GM18870 (cell line): ENCODE data around the gene DERL3.

ENCODE experiments used
- ATAC-seq: cut with Tn5 transposase; IDR thresholded peaks from one replicate; pipeline ENCODE4 v1.9.1; 2021; ENCODE audit warnings: moderate library complexity; ENCODE audit not compliant: unreplicated experiment

The DERL3 gene

DNA sequence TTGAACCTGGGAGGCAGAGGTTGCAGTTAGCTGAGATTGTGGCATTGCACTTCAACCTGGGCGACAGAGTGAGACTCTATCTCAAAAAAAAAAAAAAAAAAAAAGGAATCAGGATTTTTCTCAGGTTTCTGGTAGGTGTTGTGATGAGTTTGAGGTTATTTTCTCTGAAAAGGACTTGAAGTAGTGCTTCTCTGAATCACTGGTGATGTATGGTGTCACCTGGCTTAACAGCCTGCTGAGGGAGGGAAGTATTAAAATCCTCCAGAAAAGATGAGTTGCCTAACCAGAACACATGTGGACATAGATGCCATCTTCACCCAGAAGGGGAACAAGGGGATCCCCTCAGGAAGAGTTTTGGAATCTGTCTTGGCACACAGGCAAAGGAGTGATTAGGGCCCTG is 32.0 kb downstream of the DERL3 start:
- no peak for ATAC-seq

DNA sequence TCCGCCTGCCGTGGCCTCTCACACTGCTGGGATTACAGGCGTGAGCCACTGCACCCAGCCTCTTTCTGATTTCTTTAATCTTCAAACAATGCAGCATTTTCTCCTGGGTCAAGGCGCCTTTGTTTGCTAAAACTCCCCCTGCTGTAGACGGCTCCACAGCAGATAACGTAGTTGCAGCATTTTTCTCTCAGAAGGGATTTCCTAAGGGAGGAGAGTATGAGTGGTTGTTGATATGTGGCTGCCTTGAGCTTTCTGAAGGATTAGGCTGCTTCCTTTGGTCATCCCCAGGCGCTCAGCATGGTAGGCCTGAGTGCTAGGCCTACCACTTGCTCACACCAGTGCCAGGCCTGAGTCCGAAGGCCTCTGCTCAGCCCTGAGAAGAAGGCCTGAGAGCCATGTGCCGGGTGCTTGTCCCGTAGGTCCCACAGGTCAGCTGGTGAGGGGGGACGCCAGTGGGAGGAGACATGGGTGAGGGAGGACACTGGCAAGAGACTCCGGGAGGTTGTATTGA is 34.0 kb downstream of the DERL3 start:
- ATAC-seq: no peak

DNA sequence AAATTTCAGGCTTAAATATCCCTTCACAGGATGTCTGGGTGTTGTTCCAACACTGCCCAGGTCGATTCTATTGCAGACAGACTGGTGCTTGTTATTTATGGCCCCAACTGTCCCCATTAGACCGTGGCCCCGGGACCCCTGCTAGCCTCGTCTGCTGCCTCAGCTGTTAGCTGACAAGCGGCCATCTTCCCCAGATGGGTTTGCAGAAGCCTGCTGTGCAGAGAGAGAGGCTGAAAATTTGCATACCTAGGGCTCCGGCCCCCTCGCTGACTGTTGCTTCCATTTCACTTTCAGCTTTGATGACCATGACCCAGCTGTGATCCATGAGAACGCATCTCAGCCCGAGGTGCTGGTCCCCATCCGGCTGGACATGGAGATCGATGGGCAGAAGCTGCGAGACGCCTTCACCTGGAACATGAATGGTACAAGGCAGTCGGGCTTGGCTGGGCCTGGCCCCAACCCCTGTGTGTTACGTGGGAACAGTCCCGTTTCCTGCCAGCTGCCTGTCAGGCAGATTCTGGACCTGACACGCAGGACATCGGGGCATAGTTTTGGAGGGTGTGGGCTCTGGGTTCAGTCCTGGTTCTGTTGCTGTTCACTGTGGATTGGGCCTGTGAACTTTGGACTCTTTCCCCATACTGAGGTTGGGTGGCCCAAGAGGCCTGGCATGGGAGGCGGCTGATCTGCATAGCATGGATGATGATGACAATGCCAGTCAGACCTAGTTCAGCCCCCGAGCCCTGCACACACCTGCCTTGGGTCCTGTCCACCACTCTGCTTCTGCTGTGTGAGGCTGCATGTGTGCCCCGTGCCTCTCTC is 35.6 kb downstream of the DERL3 start:
- ATAC-seq: no peak

DNA sequence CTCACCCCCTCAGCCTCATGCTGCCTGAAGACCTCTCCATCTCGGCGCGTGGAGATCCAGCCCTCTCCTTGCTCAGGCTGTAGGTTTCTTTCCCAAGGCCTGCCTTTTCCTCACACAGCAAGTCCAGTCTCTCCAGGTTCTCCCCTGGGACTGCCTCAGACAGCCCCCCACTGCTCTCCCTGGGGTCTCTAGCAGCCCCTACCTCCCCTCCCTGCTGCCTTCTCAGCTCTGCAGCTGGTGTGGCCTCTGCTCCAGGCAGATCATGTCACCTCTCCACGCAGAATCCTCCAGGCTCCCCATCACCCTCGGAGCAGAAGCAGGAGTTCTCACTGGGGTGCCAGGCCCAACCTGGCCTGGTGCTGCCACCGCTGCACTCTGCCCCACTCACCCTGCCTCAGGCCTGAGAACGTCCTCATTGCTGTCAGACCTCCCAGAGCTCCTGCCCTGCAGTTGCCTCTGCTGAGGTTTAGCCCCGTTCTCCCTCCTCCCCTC is 36.9 kb downstream of the DERL3 start:
- no peak for ATAC-seq

DNA sequence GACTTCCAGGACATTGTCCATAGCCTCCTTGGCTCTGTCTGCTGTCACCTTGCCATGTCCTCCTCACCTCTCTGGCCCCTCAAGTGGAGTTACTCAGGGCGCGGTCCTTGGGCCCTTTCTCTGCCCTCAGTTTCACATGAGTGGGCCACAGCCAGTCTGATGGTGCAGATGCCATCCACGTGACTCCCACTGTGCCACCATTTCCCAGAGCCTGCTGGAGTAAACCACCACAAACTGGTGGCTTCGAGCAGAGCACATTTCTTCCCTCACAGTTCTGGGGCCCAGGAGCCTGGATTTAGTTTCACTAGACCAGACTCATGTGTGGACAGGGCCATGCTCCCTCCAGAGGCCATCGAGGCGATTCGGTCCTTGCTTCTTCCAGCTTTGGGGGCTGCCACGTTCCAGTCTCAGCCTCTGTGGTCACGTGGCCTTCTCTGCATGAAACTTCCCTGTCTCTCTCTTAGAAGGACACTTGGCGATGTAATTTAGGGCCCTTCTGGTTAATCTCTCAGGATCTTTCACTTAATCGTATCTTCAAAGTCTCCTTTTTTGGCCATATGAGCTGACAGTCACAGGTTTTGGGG is 37.5 kb downstream of the DERL3 start:
- ATAC-seq: no peak

GRCh38 chr22:23800297-23801237 is 38.2 kb downstream of the DERL3 start:
- ATAC-seq: no peak

DNA sequence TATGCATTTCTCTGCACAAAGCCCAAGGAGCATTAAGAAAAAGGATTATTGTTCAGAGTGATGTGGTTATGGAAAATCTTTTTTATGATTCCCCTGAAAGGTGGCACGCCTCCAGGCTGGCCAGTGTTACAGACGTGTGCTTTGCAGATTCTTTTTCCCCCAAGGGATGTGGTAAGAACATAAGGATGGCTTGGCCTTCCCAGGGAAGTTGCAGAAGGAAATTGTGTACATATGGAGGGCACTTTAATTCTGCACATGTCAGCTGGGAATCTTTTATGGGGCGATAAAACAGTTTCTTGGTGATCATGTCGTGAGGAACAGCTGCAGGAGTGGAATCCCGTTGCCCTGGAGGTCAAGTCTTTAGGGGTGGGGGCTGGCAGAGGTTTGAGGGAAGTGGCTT is 42.3 kb downstream of the DERL3 start:
- no peak for ATAC-seq

GRCh38 chr22:23793326-23793725 is 45.5 kb downstream of the DERL3 start:
- no peak for ATAC-seq

GRCh38 chr22:23791738-23792645 is 46.8 kb downstream of the DERL3 start:
- no peak for ATAC-seq

- ATAC-seq: no peak
Measured at GRCh38 chr22:23790819-23791737, 47.7 kb downstream of the DERL3 start.

- ATAC-seq: no peak
Measured at GRCh38 chr22:23789638-23790037, 49.2 kb downstream of the DERL3 start.

DNA sequence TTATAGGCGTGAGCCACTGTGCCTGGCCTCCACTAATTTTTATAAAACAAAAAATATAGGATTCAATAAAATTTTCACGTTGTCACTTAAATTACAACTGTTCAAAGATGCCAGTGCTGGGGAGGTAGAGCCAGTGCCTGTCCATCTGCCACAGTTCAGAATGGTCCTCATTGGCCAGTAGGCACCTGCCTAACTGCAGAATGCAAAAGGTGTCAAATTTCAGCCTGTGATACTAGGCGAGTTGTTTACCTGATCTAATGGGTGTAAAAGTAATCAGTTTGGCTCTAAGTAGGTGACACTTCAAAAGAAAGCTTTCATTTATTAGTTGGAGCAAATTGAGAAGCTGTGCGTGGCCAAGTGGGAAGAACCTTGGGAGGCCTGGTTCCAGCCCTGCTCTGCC is 49.7 kb downstream of the DERL3 start:
- no peak for ATAC-seq

DNA sequence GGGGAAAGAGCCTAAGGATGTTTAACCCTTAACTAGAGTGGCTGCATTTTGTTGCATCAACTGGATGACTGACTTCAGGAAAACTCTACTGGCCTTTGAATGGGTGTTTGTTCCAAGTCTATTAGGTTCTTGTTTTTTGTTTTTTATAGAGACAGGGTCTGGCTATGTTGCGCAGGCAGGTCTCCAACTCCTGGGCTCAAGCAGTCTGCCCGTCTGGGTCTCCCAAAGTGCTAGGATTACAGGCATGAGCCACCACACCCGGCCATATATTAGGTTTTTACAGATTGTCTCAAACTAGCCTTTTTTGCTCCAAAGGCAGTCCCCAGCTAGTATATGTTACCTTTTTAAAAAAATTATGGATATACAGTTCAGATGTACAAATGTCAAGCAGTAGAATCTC is 50.9 kb downstream of the DERL3 start:
- ATAC-seq: no peak

GRCh38 chr22:23787600-23787896 is 51.3 kb downstream of the DERL3 start:
- ATAC-seq: peak; percentile 3

GRCh38 chr22:23786752-23787599 is 51.8 kb downstream of the DERL3 start, which contains the start of gene SMARCB1:
SMARCB1 (plus strand) TSS chr22:23786966; CDS start chr22:23787170, 204 bp downstream.
- peak; percentile 46 for ATAC-seq

DNA sequence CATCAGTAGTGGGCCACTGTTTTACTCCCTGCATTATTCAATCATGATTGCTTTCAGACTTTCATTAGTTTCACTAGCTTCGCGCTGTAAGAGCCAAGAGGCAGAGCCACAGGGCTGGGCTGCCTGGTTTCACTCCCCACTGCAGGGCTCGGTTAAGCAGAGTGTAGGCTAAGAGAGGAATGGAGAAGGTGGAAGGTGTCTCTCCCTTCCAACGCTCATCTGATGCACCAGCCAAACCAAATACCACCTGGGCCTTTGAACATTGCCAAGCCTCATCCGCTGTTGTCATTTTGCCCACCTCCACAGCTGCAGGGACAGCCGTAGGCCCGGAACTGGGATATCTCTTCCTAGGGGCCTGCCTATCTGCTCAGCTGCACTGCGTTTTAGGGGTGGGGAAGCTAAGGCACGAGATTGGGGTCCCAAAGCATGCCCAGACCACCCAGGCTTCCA is 52.5 kb downstream of the DERL3 start:
- no peak for ATAC-seq
